Activated CD4-positive, alpha-beta T cell treated with anti-CD3 and anti-CD28 coated beads for 1 hour (primary cell): Measurements from ENCODE around the gene PTTG2.
"Not testable (repeated sequence)": the region's sequence is repeated elsewhere in the genome, so short reads cannot be mapped to it uniquely, and the experiment has no call there.

Experiments used
- DNase-seq: peaks from one replicate; pipeline ENCODE4 v3.0.0-alpha.2; 2020

Gene PTTG2

GRCh38 chr4:37960098-37960497 lies at the start of gene PTTG2:
TSS of gene PTTG2 (plus strand) at chr4:37960398. CDS start at chr4:37960435, 37 bp downstream.
- no peak for DNase-seq

DNA sequence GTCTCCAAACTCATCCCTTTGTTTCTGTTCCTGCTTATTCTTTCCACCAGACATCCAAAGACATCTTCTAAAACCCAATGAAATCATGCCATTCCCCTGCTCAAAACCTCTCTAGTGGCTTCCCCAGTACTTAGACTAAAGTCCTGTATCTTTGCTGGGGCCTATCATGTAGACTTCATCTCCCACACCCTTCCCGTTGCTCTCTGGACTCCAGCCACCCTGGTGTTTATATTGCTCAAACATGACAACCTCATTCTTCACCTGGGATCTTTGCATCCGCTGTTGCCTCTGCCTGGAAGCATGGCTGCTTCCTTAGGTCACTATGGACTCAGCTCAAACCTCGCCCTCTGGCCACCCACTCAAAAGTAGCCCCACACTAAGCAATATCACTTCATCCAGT lies 45.7 kb upstream of the PTTG2 start:
- no peak for DNase-seq

- no peak for DNase-seq
Observed at GRCh38 chr4:37917388-37917787, 42.8 kb upstream of the PTTG2 start.

DNA sequence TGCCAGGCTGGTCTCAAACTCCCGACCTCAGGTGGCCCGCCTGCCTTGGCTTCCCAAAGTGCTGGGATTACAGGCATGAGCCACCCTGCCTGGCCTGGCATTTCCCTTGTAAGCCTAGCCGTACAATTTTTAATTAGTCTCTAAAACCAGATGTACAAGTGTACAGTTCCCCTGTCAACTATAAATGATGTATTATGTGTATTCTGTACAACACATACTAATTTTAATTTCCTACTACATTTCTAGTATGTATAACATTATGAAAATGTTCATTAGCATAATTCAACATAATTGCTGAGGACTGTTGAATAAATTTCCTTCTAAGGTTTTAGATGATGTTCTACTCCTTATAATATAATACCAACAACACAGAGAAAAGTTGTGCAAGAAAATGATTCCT lies 41.5 kb upstream of the PTTG2 start:
- DNase-seq: no peak

- DNase-seq: no peak
Observed at GRCh38 chr4:37922328-37922727, 37.9 kb upstream of the PTTG2 start.

- not testable (repeated sequence) for DNase-seq
Observed at GRCh38 chr4:37923089-37923488, 37.1 kb upstream of the PTTG2 start.

GRCh38 chr4:37924946-37925345 lies 35.3 kb upstream of the PTTG2 start:
- DNase-seq: no peak

- no peak for DNase-seq
Observed at GRCh38 chr4:37927434-37927833, 32.8 kb upstream of the PTTG2 start.

DNA sequence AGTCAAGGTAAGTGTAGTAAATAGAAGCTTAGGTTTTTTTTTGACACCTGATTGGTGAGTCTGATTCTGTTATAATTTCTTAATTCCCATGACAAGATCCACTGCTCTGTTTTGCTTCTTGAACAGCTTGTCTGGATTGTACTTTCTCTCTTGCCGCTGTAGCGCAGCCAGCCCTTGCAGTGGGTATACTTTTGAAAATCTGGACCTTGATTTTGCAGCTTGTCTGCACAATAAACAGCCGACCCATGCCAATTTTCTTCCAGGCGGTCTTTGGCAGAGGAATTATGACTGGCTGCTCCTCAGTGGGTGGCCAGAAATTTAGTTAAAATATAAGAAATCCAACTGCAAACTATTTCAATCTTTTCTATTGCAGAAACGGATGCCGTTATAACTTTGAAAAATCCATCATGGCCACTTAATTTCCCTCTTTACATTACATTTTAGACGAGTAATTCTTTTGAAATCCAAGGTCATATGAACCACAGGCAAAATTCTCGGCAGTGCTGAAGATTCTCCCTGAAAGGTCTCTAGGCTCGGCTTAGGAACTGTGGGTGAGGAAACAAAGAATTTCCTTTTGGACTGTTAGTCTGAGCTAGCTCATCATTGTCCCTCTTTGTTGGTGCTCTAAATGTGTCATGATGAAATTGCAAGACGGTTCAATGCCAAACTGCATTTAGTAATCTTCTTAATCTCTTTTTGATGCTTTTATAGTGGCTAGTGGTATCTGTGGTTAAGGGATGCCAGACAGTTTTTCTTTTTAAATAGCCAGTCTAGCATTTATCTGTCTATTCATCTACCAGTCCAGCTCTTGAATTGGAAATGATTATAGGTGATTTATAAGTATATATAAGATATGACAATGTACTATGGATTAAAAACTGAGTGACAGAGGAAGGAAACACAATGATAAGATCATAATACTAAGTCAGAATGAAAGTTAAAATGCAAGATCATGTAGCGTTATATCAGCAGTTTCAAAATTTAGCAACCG lies 31.5 kb upstream of the PTTG2 start:
- no peak for DNase-seq

DNA sequence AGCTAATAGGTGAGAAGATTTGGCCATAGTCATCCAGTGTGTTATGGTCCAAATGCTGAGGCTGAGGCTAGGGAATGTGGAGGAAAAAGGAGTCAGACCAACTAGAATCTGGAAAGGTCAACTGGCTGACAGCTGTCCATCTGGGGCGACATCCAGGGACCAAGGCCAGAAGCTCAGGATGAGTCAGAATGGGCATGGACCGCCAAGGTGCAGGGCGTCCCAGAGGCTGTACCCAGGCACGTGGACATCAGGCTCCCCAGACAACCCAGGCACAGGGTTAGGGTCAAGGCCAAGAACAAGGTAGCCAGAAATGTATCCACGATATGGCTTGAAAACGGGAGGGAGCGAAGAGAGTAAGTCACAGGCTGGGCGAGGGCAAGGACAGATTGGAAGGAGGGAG lies 26.1 kb upstream of the PTTG2 start:
- DNase-seq: no peak

DNA sequence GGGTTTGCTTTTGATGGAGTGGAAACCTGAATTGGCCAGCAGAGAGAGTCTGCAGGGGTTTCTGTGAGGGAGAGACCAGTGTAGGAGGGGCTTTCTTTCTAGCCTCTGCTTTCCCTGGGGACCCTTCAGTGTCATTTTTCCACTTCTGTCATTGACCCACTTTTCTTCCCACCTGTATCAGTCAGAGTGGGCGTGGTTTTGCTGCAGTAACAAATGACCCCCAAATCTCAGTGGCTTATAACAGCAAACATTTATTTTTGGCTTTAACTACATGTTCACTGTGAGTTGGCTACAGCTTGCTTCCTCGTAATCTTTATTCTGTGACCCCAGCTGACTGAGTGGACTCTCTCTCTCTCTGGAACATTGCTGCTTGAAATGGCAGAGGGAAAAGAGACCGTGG lies 25.6 kb upstream of the PTTG2 start:
- DNase-seq: no peak

- no peak for DNase-seq
Observed at GRCh38 chr4:37935026-37935425, 25.2 kb upstream of the PTTG2 start.

GRCh38 chr4:37936889-37937498 lies 23.2 kb upstream of the PTTG2 start:
- no peak for DNase-seq

DNA sequence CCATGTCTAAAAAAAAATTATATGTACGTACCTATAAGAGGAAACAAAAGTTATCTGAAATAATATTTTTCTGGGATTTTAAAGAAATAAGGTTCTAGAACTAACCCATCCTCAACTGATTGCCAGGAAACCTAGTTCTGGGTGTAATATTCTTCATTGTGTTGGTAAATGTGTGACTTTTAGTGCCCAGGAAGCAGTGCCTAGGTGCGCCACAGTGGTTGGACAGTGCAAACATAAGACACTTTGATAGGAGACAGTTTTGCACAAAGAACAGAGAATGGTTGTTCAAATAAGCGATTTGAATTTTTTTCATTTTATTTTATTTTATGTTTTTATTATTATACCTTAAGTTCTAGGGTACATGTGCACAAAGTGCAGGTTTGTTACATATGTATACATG lies 22.0 kb upstream of the PTTG2 start:
- DNase-seq: no peak

DNA sequence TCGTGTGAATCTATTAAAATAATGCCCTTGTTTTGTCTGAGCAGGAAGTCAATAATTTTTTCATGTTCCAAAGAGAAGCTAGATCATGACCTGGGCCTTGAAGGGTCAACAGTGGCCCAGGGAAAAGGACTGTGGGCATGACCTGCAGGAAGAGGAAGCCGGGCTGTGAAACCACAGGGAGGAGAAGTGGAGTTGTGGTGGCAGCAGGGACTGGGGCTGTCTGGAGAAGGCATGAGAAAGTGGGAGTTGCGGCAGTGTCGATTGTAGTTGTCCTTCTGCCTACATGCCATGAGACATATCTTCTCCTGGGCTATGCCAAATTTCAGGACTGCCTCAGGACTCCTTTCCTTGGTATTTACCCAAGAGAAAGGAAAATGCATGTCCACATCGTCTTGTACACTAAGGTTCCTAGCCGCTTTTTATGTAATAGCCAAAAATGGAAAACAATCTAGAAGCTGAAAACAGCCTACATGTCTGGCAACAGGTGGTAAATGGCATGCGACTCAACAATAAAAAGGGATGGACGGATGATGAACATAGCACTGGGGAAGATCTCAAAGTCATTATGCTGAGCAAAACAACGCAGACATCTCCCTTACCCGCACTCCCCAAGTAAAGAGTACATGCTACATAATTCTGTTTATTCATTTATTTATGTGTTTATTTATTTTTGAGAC lies 13.6 kb upstream of the PTTG2 start:
- no peak for DNase-seq

GRCh38 chr4:37948542-37948941 lies 11.7 kb upstream of the PTTG2 start:
- no peak for DNase-seq

- no peak for DNase-seq
Observed at GRCh38 chr4:37949636-37950426, 10.4 kb upstream of the PTTG2 start.

GRCh38 chr4:37951461-37952352 lies 8.5 kb upstream of the PTTG2 start:
- no peak for DNase-seq

- no peak for DNase-seq
Observed at GRCh38 chr4:37953156-37953555, 7.0 kb upstream of the PTTG2 start.

- no peak for DNase-seq
Observed at GRCh38 chr4:37953620-37954293, 6.4 kb upstream of the PTTG2 start.

DNA sequence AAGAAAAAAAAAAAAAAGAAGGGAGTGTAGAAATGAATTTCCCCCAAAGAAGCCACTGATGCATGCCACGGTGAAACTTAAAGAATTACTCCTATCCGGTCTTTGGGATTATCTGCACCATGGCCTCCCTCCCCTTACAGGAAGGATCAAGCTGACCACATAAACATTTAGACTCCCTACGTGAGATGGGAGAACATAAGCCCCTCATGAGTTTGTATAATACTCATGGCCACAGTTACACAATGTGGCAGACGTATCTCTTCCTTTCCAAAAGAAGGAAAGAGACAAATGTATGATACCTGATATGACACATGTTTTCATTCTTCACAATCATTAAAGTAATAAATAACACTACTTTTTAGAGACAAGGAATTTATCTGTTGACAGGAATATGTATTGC lies 3.3 kb upstream of the PTTG2 start:
- DNase-seq: no peak
